ENCODE data around the gene DEFB129.

DNA sequence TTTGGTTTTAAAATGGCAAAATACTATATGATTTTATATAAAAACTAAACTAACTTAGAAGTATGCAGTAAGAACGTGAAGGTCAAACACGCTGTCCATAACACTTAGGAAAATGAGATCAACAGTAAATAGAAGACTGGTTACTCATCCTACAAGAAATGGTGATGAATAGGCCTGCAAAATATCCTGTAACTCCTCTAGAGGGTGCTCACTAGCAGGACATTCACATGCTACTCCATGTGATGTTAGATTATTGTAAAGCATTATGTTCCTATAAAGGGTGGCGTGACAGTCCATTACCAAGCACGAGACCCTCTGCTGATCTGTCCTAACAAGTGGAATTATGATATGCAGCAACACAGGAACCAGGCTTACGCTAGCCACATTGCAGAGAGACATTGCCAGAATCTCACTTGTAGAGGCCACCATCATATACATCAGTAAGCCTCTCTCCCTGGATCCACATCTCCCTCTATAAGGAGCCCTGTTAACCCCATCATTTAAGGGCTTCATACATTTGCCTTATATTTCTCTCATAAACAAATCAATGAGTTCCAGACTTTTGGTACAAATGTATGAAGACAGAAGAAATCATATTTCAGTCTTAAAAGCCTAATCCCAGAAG lies 18.0 kb upstream of the DEFB129 start:
- TF ChIP-seq, protein P1, sequence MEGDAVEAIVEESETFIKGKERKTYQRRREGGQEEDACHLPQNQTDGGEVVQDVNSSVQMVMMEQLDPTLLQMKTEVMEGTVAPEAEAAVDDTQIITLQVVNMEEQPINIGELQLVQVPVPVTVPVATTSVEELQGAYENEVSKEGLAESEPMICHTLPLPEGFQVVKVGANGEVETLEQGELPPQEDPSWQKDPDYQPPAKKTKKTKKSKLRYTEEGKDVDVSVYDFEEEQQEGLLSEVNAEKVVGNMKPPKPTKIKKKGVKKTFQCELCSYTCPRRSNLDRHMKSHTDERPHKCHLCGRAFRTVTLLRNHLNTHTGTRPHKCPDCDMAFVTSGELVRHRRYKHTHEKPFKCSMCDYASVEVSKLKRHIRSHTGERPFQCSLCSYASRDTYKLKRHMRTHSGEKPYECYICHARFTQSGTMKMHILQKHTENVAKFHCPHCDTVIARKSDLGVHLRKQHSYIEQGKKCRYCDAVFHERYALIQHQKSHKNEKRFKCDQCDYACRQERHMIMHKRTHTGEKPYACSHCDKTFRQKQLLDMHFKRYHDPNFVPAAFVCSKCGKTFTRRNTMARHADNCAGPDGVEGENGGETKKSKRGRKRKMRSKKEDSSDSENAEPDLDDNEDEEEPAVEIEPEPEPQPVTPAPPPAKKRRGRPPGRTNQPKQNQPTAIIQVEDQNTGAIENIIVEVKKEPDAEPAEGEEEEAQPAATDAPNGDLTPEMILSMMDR (IDR thresholded peaks at IDR 0.05 in 2 of 3, conservative IDR thresholded peaks at IDR 0.05 in 1 of 3; ENCODE audit: control insufficient read depth in 2 of 3, extremely low read depth in 1 of 3, insufficient read depth in 1 of 3, low read depth in 3 of 3, low read length in 3 of 3), result peak; percentile 50 to 70 (median 58); a peak in 5 of 6 replicates
- TF ChIP-seq SP1 (IDR thresholded peaks at IDR 0.05; ENCODE audit: low read depth, low read length) (no peak), POLR2A (IDR thresholded peaks at IDR 0.05; ENCODE audit: low read depth, low read length) (no peak), TAF1 (IDR thresholded peaks at IDR 0.05; ENCODE audit: borderline replicate concordance, low read depth, low read length) (no peak), MXI1 (IDR thresholded peaks at IDR 0.05; ENCODE audit: low read depth, low read length) (0 out of 2 replicates have a peak, but pooled peaks have one; percentile 42), CHD2 (IDR thresholded peaks at IDR 0.05; ENCODE audit: borderline replicate concordance, low read depth, low read length) (no peak), SUZ12 (IDR thresholded peaks at IDR 0.05; ENCODE audit: unreplicated experiment) (no peak), POLR2AphosphoS2 (IDR thresholded peaks at IDR 0.05; ENCODE audit: low read depth, low read length) (no peak), RAD21 (IDR thresholded peaks at IDR 0.05; ENCODE audit: insufficient read depth, low read depth, low read length) (peak; percentile 82), ZNF274 (IDR thresholded peaks at IDR 0.05; ENCODE audit: insufficient read depth, insufficient read length) (no peak), JUND (IDR thresholded peaks at IDR 0.05; ENCODE audit: low read depth, low read length) (no peak), SMAD1 (IDR thresholded peaks at IDR 0.05; ENCODE audit: low read depth, partially characterized antibody) (no peak)
- TF ChIP-seq, protein P2, sequence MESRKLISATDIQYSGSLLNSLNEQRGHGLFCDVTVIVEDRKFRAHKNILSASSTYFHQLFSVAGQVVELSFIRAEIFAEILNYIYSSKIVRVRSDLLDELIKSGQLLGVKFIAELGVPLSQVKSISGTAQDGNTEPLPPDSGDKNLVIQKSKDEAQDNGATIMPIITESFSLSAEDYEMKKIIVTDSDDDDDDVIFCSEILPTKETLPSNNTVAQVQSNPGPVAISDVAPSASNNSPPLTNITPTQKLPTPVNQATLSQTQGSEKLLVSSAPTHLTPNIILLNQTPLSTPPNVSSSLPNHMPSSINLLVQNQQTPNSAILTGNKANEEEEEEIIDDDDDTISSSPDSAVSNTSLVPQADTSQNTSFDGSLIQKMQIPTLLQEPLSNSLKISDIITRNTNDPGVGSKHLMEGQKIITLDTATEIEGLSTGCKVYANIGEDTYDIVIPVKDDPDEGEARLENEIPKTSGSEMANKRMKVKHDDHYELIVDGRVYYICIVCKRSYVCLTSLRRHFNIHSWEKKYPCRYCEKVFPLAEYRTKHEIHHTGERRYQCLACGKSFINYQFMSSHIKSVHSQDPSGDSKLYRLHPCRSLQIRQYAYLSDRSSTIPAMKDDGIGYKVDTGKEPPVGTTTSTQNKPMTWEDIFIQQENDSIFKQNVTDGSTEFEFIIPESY (IDR thresholded peaks at IDR 0.05), result no peak

Data from GM12878 (cell line).